Endothelial cell of umbilical vein (primary cell): ENCODE data around the gene DHX34. TPM values are rescaled to one million over a fixed set of nuclear protein-coding genes. Genes with fewer than 3 reads are reported as not detected.
"Not testable (repeated sequence)": the region's sequence is repeated elsewhere in the genome, so short reads cannot be mapped to it uniquely, and the experiment has no call there.

Experiments
- Bru-seq: library from RNA; stranded (reverse); fragments of 400-500 nt; gene quantifications from one replicate; lab custom pipeline; 2021; lab: Mats Ljungman, UMichigan
- BruChase-seq, 2 experiments: library from RNA; stranded (reverse); fragments of 400-500 nt; gene quantifications; one replicate each; lab custom pipeline; 2021; lab: Mats Ljungman, UMichigan
- BruUV-seq: library from RNA; stranded (reverse); fragments of 400-500 nt; replicated peaks from 2 replicates; lab custom pipeline; 2021; lab: Mats Ljungman, UMichigan
- CTCF ChIA-PET: fragments of 300-600, 350-600 bp; sonication (Branson Sonifier 250); formaldehyde crosslinking; loops from one replicate; lab custom pipeline; 2021; ENCODE audit warnings: antibody characterized with exemption, inconsistent platforms; lab: Charles Lee
- POLR2A ChIA-PET: fragments of 300-600, 350-600 bp; sonication (Branson Sonifier 250); formaldehyde crosslinking; loops from one replicate; lab custom pipeline; 2021; ENCODE audit warnings: antibody characterized with exemption, inconsistent platforms; lab: Charles Lee
- DNase-seq: peaks from one replicate; pipeline ENCODE4 v3.0.0-alpha.2; 2011; ENCODE audit warnings: low read depth, low spot score
- FAIRE-seq: peaks from 2 replicates; lab custom pipeline; 2011; peaks lifted over from hg19 to GRCh38; lab: Jason Lieb, UNC
- H2AFZ ChIP-seq: 2 replicates; pipeline ENCODE4 v1.6.0; 2012; ENCODE audit warnings: low read depth, low read length, control low read depth, inconsistent platforms
- H3K27ac ChIP-seq: 2 replicates; pipeline ENCODE4 v1.5.1; 2011; ENCODE audit warnings: low read depth, mild to moderate bottlenecking, control low read depth, low read length, moderate library complexity; ENCODE audit not compliant: insufficient read depth
- H3K27me3 ChIP-seq, 2 experiments: 2 replicates each; pipeline versions ENCODE4 v1.6.0 to v1.6.1; 2011; ENCODE audit warnings: low read length in 2 of 2, mixed read lengths in 1 of 2; ENCODE audit not compliant: control insufficient read depth in 2 of 2, insufficient read depth in 2 of 2
- H3K36me3 ChIP-seq, 2 experiments: 2 replicates in 1 of 2; 3 replicates in 1 of 2; pipeline ENCODE4 v1.5.1; 2011; ENCODE audit warnings: low read length in 2 of 2, mild to moderate bottlenecking in 1 of 2, moderate library complexity in 1 of 2; ENCODE audit not compliant: control insufficient read depth in 2 of 2, insufficient read depth in 2 of 2; ENCODE audit errors: extremely low read depth in 1 of 2
- H3K4me1 ChIP-seq: 3 replicates; pipeline ENCODE4 v1.5.1; 2011; ENCODE audit warnings: mild to moderate bottlenecking, low read length; ENCODE audit not compliant: control insufficient read depth, insufficient read depth; ENCODE audit errors: extremely low read depth
- H3K4me2 ChIP-seq: 2 replicates; pipeline ENCODE4 v1.6.1; 2011; ENCODE audit warnings: low read length, control low read depth, mixed read lengths; ENCODE audit not compliant: insufficient read depth
- H3K4me3 ChIP-seq, 3 experiments: fragments of 200-600 bp in 1 of 3; sonication (generic), shearing (Covaris generic) in 1 of 3; replicated peaks in 1 of 3; 2 replicates each; pipeline ENCODE4 v1.5.1; 2011 to 2016; ENCODE audit warnings: control low read depth in 3 of 3, low read length in 3 of 3, mild to moderate bottlenecking in 2 of 3, inconsistent platforms in 1 of 3, low read depth in 1 of 3, moderate library complexity in 1 of 3; ENCODE audit not compliant: insufficient read depth in 1 of 3
- H3K79me2 ChIP-seq: 2 replicates; pipeline ENCODE4 v1.6.0; 2012; ENCODE audit warnings: low read length, inconsistent platforms; ENCODE audit not compliant: control insufficient read depth, insufficient read depth
- H3K9ac ChIP-seq: replicated peaks from 2 replicates; pipeline ENCODE3; 2011; ENCODE audit warnings: low read length, control low read depth; ENCODE audit not compliant: insufficient read depth; ENCODE audit errors: extremely low read depth
- H3K9me1 ChIP-seq: replicated peaks from 3 replicates; pipeline ENCODE4 v1.6.0; 2011; ENCODE audit warnings: mild to moderate bottlenecking, low read length; ENCODE audit not compliant: control insufficient read depth, insufficient read depth; ENCODE audit errors: extremely low read depth
- H3K9me3 ChIP-seq: replicated peaks from 2 replicates; pipeline ENCODE4 v1.5.1; 2012; ENCODE audit warnings: low read length, inconsistent platforms; ENCODE audit not compliant: control insufficient read depth, insufficient read depth
- H4K20me1 ChIP-seq: replicated peaks from 2 replicates; pipeline ENCODE3; 2011; ENCODE audit warnings: mild to moderate bottlenecking, low read length; ENCODE audit not compliant: control insufficient read depth, insufficient read depth; ENCODE audit errors: extremely low read depth
- EZH2 ChIP-seq: IDR thresholded peaks from 2 replicates; pipeline ENCODE4 v1.6.1; 2012; ENCODE audit warnings: borderline replicate concordance, low read depth, mild to moderate bottlenecking, moderate library complexity, low read length, inconsistent platforms; ENCODE audit not compliant: severe bottlenecking
- FOS ChIP-seq: IDR thresholded peaks from 2 replicates; pipeline ENCODE4 v1.6.1; 2011; ENCODE audit warnings: mild to moderate bottlenecking, low read length, moderate library complexity, borderline replicate concordance; ENCODE audit not compliant: insufficient read depth
- GATA2 ChIP-seq: IDR thresholded peaks from 2 replicates; pipeline ENCODE4 v1.7.0; 2011; ENCODE audit warnings: low read depth, mild to moderate bottlenecking, moderate library complexity, mixed read lengths, low read length; ENCODE audit not compliant: insufficient read length, insufficient read depth
- JUN ChIP-seq: IDR thresholded peaks from 2 replicates; pipeline ENCODE4 v1.6.1; 2011; ENCODE audit warnings: borderline replicate concordance, low read depth; ENCODE audit not compliant: insufficient read length, insufficient read depth
- MYC ChIP-seq: IDR thresholded peaks from one replicate; pipeline ENCODE4 v1.6.1; 2011; ENCODE audit warnings: mild to moderate bottlenecking, low read depth, low read length
- POLR2A ChIP-seq: IDR thresholded peaks from 2 replicates; pipeline ENCODE4 v1.6.1; 2012; ENCODE audit warnings: low read depth, mild to moderate bottlenecking, control low read depth, low read length
- POLR2AphosphoS5 ChIP-seq: IDR thresholded peaks from 2 replicates; pipeline ENCODE4 v1.6.1; 2012; ENCODE audit warnings: low read depth, mild to moderate bottlenecking, control low read depth, low read length, moderate library complexity; ENCODE audit not compliant: insufficient read depth
- dilution Hi-C: fragments of 300-500 bp; cut with MboI; formaldehyde crosslinking; loops from one replicate; pipeline ENCODE4 v1.15.0; 2019; ENCODE audit warnings: low sequenced_read_pairs; ENCODE audit not compliant: extremely low pct_ligation_motif_present
- intact Hi-C: fragments of 100-400 bp; cut with micrococcal nuclease; formaldehyde crosslinking; loops from one replicate; pipeline ENCODE4 v1.10.0; 2022
- long read RNA-seq: library from polyadenylated mRNA; stranded (forward); transcript quantifications from one replicate; pipeline ENCODE4 v2.0.0, GENCODE V29; 2021
- polyA minus RNA-seq, 3 experiments: library from RNA; depleted of rRNA, polyadenylated mRNA; stranded (reverse); fragments of >200 nt; gene quantifications; 1 replicate in 1 of 3; 2 replicates in 2 of 3; pipeline ENCODE4 v1.2.3, GENCODE V29; 2011
- polyA plus RNA-seq, 4 experiments: library from polyadenylated mRNA; depleted of rRNA in 3 of 4; stranded (reverse) in 3 of 4; unstranded in 1 of 4; fragments of >200 nt; gene quantifications; 2 replicates each; pipeline versions ENCODE4 v1.2.1 to v1.2.3, GENCODE V29; 2011 to 2012; ENCODE audit warnings: missing spikeins in 1 of 4
- total RNA-seq: library from RNA; stranded (reverse); gene quantifications from 2 replicates; pipeline ENCODE4 v1.2.3, GENCODE V29; 2021
- TF ChIP-seq, protein P1 (sequence below): IDR thresholded peaks from 2 replicates; pipeline ENCODE4 v1.6.1; 2011; ENCODE audit not compliant: insufficient read depth, insufficient read length
- TF ChIP-seq, protein P2 (sequence below), 2 donors: IDR thresholded peaks; 1 replicate in 1 of 2; 2 replicates in 1 of 2; pipeline ENCODE4 v1.5.1; 2011; ENCODE audit warnings: low read length in 2 of 2, mild to moderate bottlenecking in 2 of 2, moderate library complexity in 2 of 2, control low read depth in 1 of 2, inconsistent platforms in 1 of 2, low read depth in 1 of 2; ENCODE audit not compliant: insufficient read depth in 1 of 2; ENCODE audit errors: extremely low read depth in 1 of 2

DHX34 gene
- total RNA-seq (15.8 and 20.7 TPM in 2 replicates), polyA plus RNA-seq (12.8 and 15.9 TPM in 2 replicates), polyA minus RNA-seq (10.6 TPM in 2 replicates), Bru-seq, nascent RNA (percentile 51 among the genes with signal in this experiment), BruChase-seq, experiment 1, labeled RNA remaining after a 6-hour chase (percentile 66 among the genes with signal in this experiment), BruChase-seq, experiment 2, labeled RNA remaining after a 2-hour chase (percentile 55 among the genes with signal in this experiment)
- polyA plus RNA-seq (2011; cell fraction: cytosol; rRNA removed) = 8.6 and 11.5 TPM in 2 replicates
- 36.6 and 40.2 TPM in 2 replicates for polyA plus RNA-seq (2011; cell fraction: nucleus; rRNA removed)
- 11.9 and 12.7 TPM in 2 replicates for polyA plus RNA-seq (2012)
- 16.0 TPM for polyA minus RNA-seq (2011; cell fraction: cytosol; rRNA and poly(A)+ RNA removed)
- polyA minus RNA-seq (2011; cell fraction: nucleus; rRNA and poly(A)+ RNA removed) = 13.2 and 19.5 TPM in 2 replicates
- long read RNA-seq, full-length matches to known transcripts = 2 of 15 reads
- long read RNA-seq, partial matches to known transcripts = 9 of 15 reads
- long read RNA-seq, other reads (novel, unspliced or antisense) = 4 of 15 reads

- CTCF ChIA-PET = interaction anchor here (0.6 to 2.6 kb wide), 33 partner anchors 8 to 377 kb away, joined by 3 to 25 read pairs (median 5); partner anchors contain the start of genes INAFM1 and KPTN
- DNase-seq (peak; percentile 100), FAIRE-seq (peak; percentile 99)
- POLR2A ChIA-PET = interaction anchor here (0.6 to 1.0 kb wide), 3 partner anchors 33 to 51 kb away, joined by 3 to 4 read pairs (median 4); no protein-coding TSS in a partner anchor
- Histone ChIP-seq H3K4me2 (peak within 1 kb of the TSS; percentile 73), H3K27ac (no peak within 1 kb of the TSS), H4K20me1 (no peaks in the 10 kb centered on the region), H2AFZ (peak within 1 kb of the TSS; percentile 61), H3K9ac (peak within 1 kb of the TSS; percentile 17), H3K4me3 (peak within 1 kb of the TSS; percentile 44 to 55 (median 53)), H3K79me2 (peaks cover 19% of the 10 kb centered on the region), H3K4me1 (peaks cover 6% of the 10 kb centered on the region), H3K36me3 (peaks cover 0 to 9% of the 10 kb centered on the region in 2 experiments), H3K9me1 (no peaks in the 10 kb centered on the region), H3K9me3 (no peaks in the 10 kb centered on the region), H3K27me3 (no peaks in the 10 kb centered on the region)
- intact Hi-C loops (loop anchor here (1.0 to 5.0 kb wide), 3 partner anchors 15 to 263 kb away; partner anchors contain the start of gene INAFM1), dilution Hi-C loops (no loop called here)
- no TSS peak for BruUV-seq
- TF ChIP-seq, protein P1, sequence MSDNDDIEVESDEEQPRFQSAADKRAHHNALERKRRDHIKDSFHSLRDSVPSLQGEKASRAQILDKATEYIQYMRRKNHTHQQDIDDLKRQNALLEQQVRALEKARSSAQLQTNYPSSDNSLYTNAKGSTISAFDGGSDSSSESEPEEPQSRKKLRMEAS = peak; percentile 58
- no peak for TF ChIP-seq JUN
- peak; percentile 5 for TF ChIP-seq MYC
- peak; percentile 82 for TF ChIP-seq POLR2AphosphoS5
- no peak for TF ChIP-seq EZH2
- TF ChIP-seq, protein P2, sequence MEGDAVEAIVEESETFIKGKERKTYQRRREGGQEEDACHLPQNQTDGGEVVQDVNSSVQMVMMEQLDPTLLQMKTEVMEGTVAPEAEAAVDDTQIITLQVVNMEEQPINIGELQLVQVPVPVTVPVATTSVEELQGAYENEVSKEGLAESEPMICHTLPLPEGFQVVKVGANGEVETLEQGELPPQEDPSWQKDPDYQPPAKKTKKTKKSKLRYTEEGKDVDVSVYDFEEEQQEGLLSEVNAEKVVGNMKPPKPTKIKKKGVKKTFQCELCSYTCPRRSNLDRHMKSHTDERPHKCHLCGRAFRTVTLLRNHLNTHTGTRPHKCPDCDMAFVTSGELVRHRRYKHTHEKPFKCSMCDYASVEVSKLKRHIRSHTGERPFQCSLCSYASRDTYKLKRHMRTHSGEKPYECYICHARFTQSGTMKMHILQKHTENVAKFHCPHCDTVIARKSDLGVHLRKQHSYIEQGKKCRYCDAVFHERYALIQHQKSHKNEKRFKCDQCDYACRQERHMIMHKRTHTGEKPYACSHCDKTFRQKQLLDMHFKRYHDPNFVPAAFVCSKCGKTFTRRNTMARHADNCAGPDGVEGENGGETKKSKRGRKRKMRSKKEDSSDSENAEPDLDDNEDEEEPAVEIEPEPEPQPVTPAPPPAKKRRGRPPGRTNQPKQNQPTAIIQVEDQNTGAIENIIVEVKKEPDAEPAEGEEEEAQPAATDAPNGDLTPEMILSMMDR (IDR thresholded peaks at IDR 0.05; ENCODE audit: extremely low read depth in 1 of 2, insufficient read depth in 1 of 2, low read depth in 1 of 2, low read length in 2 of 2) = peak; percentile 99 to 100
- TF ChIP-seq FOS = no peak
- no peak for TF ChIP-seq GATA2
- TF ChIP-seq POLR2A = peak; percentile 79
These were observed at the start of gene DHX34 for GRCh38 chr19:47348819-47349795. TSS of gene DHX34 (plus strand) at chr19:47349315. CDS start at chr19:47353031, 3,716 bp downstream.

- DNase-seq, H3K4me3 ChIP-seq, H3K27ac ChIP-seq, H3K4me2 ChIP-seq, H3K9me1 ChIP-seq, H3K4me1 ChIP-seq, H2AFZ ChIP-seq, dilution Hi-C loops, H3K9me3 ChIP-seq, H3K9ac ChIP-seq, H3K79me2 ChIP-seq, H3K27me3 ChIP-seq, FAIRE-seq, H3K36me3 ChIP-seq, H4K20me1 ChIP-seq, intact Hi-C loops, BruUV-seq: not testable (repeated sequence)
- CTCF ChIA-PET = interaction anchor here (0.8 to 1.2 kb wide), 2 partner anchors 48 to 127 kb away, joined by 3 to 4 read pairs; partner anchors contain the start of gene DHX34
- POLR2A ChIA-PET = interaction anchor here (0.6 kb wide), 1 partner anchor 75 kb away, joined by 6 read pairs; no protein-coding TSS in a partner anchor
These were observed 48.2 kb upstream of the DHX34 start for GRCh38 chr19:47300867-47301266.
